Gastroesophageal sphincter (tissue), 4 donors: ENCODE measurements around the gene TNKS1BP1. TPM values are rescaled to one million over a fixed set of nuclear protein-coding genes. Genes with fewer than 3 reads are reported as not detected.

Source experiments
- ATAC-seq: fragments of 150-250 bp; one replicate; pipeline ENCODE4 v1.9.1; 2016; ENCODE audit warnings: mild to moderate bottlenecking, moderate library complexity
- H3K27ac ChIP-seq, 4 donors: fragments of 200-600 bp; sonication (generic) in 3 of 4; 1 replicate in 3 of 4; 2 replicates in 1 of 4; pipeline ENCODE4 v1.5.1; 2016 to 2019
- H3K27me3 ChIP-seq: fragments of 200-600 bp; sonication (generic); one replicate; pipeline ENCODE4 v1.5.1; 2019
- H3K36me3 ChIP-seq, 2 donors: fragments of 200-600 bp; sonication (generic); one replicate each; pipeline ENCODE4 v1.5.1; 2019; ENCODE audit warnings: control low read depth in 1 of 2
- H3K4me1 ChIP-seq, 3 donors: fragments of 200-600 bp; sonication (generic); 1 replicate in 2 of 3; 2 replicates in 1 of 3; pipeline ENCODE4 v1.5.1; 2016 to 2019; ENCODE audit warnings: control low read depth in 2 of 3
- H3K4me3 ChIP-seq, 2 donors: fragments of 200-600 bp; sonication (generic); one replicate each; pipeline ENCODE4 v1.5.1; 2019; ENCODE audit warnings: mild to moderate bottlenecking in 1 of 2, moderate library complexity in 1 of 2
- H3K9me3 ChIP-seq, 3 donors: fragments of 200-600 bp; sonication (generic); one replicate each; pipeline ENCODE4 v1.5.1; 2017 to 2019; ENCODE audit warnings: control low read depth in 2 of 3
- CTCF ChIP-seq, 4 experiments: fragments of 200-600 bp in 2 of 4; fragments of 450-650 bp in 2 of 4; sonication (generic) in 1 of 4; IDR thresholded peaks; one replicate each; pipeline ENCODE4 v1.5.1; 2017 to 2019; ENCODE audit warnings: antibody characterized with exemption in 4 of 4, mild to moderate bottlenecking in 2 of 4, moderate library complexity in 2 of 4
- EP300 ChIP-seq: sonication (generic); formaldehyde crosslinking; IDR thresholded peaks from one replicate; pipeline ENCODE4 v1.6.1; 2017; ENCODE audit warnings: antibody characterized with exemption, mild to moderate bottlenecking
- POLR2A ChIP-seq, 2 donors: fragments of 450-650 bp; IDR thresholded peaks; one replicate each; pipeline ENCODE4 v1.6.1; 2017; ENCODE audit warnings: antibody characterized with exemption in 2 of 2, mild to moderate bottlenecking in 2 of 2, moderate library complexity in 1 of 2
- POLR2AphosphoS5 ChIP-seq: sonication (generic); formaldehyde crosslinking; IDR thresholded peaks from one replicate; pipeline ENCODE4 v1.6.1; 2017; ENCODE audit warnings: antibody characterized with exemption
- WGBS, 2 donors: methylation state at CpG; one replicate each; pipeline ENCODE4 v1.1.5; 2018; ENCODE audit warnings: low coverage in 1 of 2; 5-methylcytosine and 5-hydroxymethylcytosine counted together
- total RNA-seq, 4 donors: library from RNA; depleted of rRNA; stranded (reverse); fragments of >200 nt; gene quantifications; one replicate each; pipeline ENCODE4 v1.1.0, GENCODE V29; 2016

The TNKS1BP1 gene
- total RNA-seq, 4 donors from 2014 or later = 95.6 to 130 (median 108) TPM

GRCh38 chr11:57360991-57361390, 36.2 kb upstream of the TNKS1BP1 start:
- H3K4me3 ChIP-seq = no peak overlapping the region
- no peak for TF ChIP-seq EP300
- TF ChIP-seq POLR2A (IDR thresholded peaks at IDR 0.05) = no peak
- TF ChIP-seq POLR2AphosphoS5 = no peak
- TF ChIP-seq CTCF (IDR thresholded peaks at IDR 0.05) = no peak
- H3K27me3 ChIP-seq = peaks cover 3% of the 10 kb centered on the region
- peaks cover 0 to 17% (median 9%) of the 10 kb centered on the region in 3 donors for H3K4me1 ChIP-seq
- no peak overlapping the region for H3K27ac ChIP-seq
- 83 to 85% methylated on average over 3 to 8 of the region's 8 CpGs for WGBS, 2 donors
- H3K9me3 ChIP-seq = no peaks in the 10 kb centered on the region
- ATAC-seq = no peak
- no peaks in the 10 kb centered on the region for H3K36me3 ChIP-seq

GRCh38 chr11:57359896-57360690, 35.3 kb upstream of the TNKS1BP1 start:
- Histone ChIP-seq H3K9me3 (no peaks in the 10 kb centered on the region), H3K27ac (no peak overlapping the region), H3K4me3 (no peak overlapping the region), H3K36me3 (no peaks in the 10 kb centered on the region), H3K4me1 (peaks cover 0 to 17% (median 9%) of the 10 kb centered on the region in 3 donors), H3K27me3 (peaks cover under 1% of the 10 kb centered on the region)
- WGBS, 2 donors = 78 to 89% methylated on average over 4 to 7 of the region's 9 CpGs
- ATAC-seq = peak; percentile 4
- TF ChIP-seq EP300 = no peak
- no peak for TF ChIP-seq POLR2AphosphoS5
- no peak for TF ChIP-seq CTCF (IDR thresholded peaks at IDR 0.05)
- TF ChIP-seq POLR2A (IDR thresholded peaks at IDR 0.05) = no peak

- no peaks in the 10 kb centered on the region for H3K36me3 ChIP-seq
- no peak overlapping the region for H3K27ac ChIP-seq
- H3K4me3 ChIP-seq = no peak overlapping the region
- WGBS, 2 donors = 94% methylated on average over 2 of the region's 5 CpGs; no CpG with 5 or more reads in 1 of the 2 donors
- H3K4me1 ChIP-seq = peaks cover 0 to 17% (median 9%) of the 10 kb centered on the region in 3 donors
- TF ChIP-seq POLR2AphosphoS5 (no peak), POLR2A (IDR thresholded peaks at IDR 0.05) (no peak), CTCF (IDR thresholded peaks at IDR 0.05) (no peak), EP300 (no peak)
- ATAC-seq = no peak
- H3K27me3 ChIP-seq = no peaks in the 10 kb centered on the region
- H3K9me3 ChIP-seq = no peaks in the 10 kb centered on the region
These were observed 34.6 kb upstream of the TNKS1BP1 start for GRCh38 chr11:57359396-57359795.

GRCh38 chr11:57358991-57359390, 34.2 kb upstream of the TNKS1BP1 start:
- no peak for ATAC-seq
- no peaks in the 10 kb centered on the region for H3K27me3 ChIP-seq
- no peaks in the 10 kb centered on the region for H3K36me3 ChIP-seq
- TF ChIP-seq CTCF (IDR thresholded peaks at IDR 0.05) (no peak), EP300 (no peak), POLR2A (IDR thresholded peaks at IDR 0.05) (no peak), POLR2AphosphoS5 (no peak)
- H3K27ac ChIP-seq = no peak overlapping the region
- H3K4me3 ChIP-seq = no peak overlapping the region
- H3K9me3 ChIP-seq = no peaks in the 10 kb centered on the region
- H3K4me1 ChIP-seq = peaks cover 0 to 17% (median 9%) of the 10 kb centered on the region in 3 donors
- 77% methylated on average over 6 of the region's 9 CpGs; no CpG with 5 or more reads in 1 of the 2 donors for WGBS, 2 donors

GRCh38 chr11:57358543-57358961, 33.8 kb upstream of the TNKS1BP1 start:
- H3K27me3 ChIP-seq = no peaks in the 10 kb centered on the region
- H3K4me1 ChIP-seq = peaks cover 0 to 17% (median 9%) of the 10 kb centered on the region in 3 donors
- H3K36me3 ChIP-seq = no peaks in the 10 kb centered on the region
- WGBS, 2 donors = 67 to 72% methylated on average over 8 to 9 of the region's 9 CpGs
- H3K27ac ChIP-seq = no peak overlapping the region
- H3K9me3 ChIP-seq = no peaks in the 10 kb centered on the region
- no peak overlapping the region for H3K4me3 ChIP-seq
- ATAC-seq = no peak
- TF ChIP-seq EP300 = no peak
- TF ChIP-seq CTCF (IDR thresholded peaks at IDR 0.05) = no peak
- no peak for TF ChIP-seq POLR2AphosphoS5
- TF ChIP-seq POLR2A (IDR thresholded peaks at IDR 0.05) = no peak
